Activated CD4-positive, alpha-beta T cell treated with anti-CD3 and anti-CD28 coated beads for 36 hours (primary cell): ENCODE data around the gene VIPAS39. TPM values are rescaled to one million over a fixed set of nuclear protein-coding genes. Genes with fewer than 3 reads are reported as not detected.
"Not testable (repeated sequence)": the region's sequence is repeated elsewhere in the genome, so short reads cannot be mapped to it uniquely, and the experiment has no call there.

Experiments
- ATAC-seq: fragments of 200-7000 bp; cut with Tn5 transposase; one replicate; pipeline ENCODE4 v1.10.0; 2021; ENCODE audit warnings: mild to moderate bottlenecking, moderate library complexity
- CTCF ChIA-PET: fragments of 350-600 bp; sonication (Branson Sonifier 250); formaldehyde crosslinking; loops from one replicate; lab custom pipeline; 2021; ENCODE audit warnings: antibody characterized with exemption; lab: Charles Lee
- POLR2A ChIA-PET: fragments of 350-600 bp; sonication (Branson Sonifier 250); formaldehyde crosslinking; loops from one replicate; lab custom pipeline; 2021; ENCODE audit warnings: antibody characterized with exemption, inconsistent platforms; lab: Charles Lee
- DNase-seq: peaks from one replicate; pipeline ENCODE4 v3.0.0-alpha.2; 2020
- H3K27ac Mint-ChIP-seq: one replicate; pipeline ENCODE4 v1.8.0; 2021; ENCODE audit warnings: mixed read lengths
- H3K27me3 Mint-ChIP-seq: one replicate; pipeline ENCODE4 v1.8.0; 2021; ENCODE audit warnings: mixed read lengths
- H3K36me3 Mint-ChIP-seq: one replicate; pipeline ENCODE4 v1.8.0; 2021; ENCODE audit warnings: low read depth, mixed read lengths
- H3K4me1 Mint-ChIP-seq: one replicate; pipeline ENCODE4 v1.8.0; 2021; ENCODE audit warnings: mixed read lengths
- H3K4me3 Mint-ChIP-seq: one replicate; pipeline ENCODE4 v1.8.0; 2021; ENCODE audit warnings: mild to moderate bottlenecking, moderate library complexity, mixed read lengths
- H3K9me3 Mint-ChIP-seq: one replicate; pipeline ENCODE4 v1.8.0; 2021; ENCODE audit warnings: low read depth, mixed read lengths
- intact Hi-C, 2 experiments: fragments of 100-400 bp; cut with DNase I in 1 of 2; cut with micrococcal nuclease in 1 of 2; formaldehyde crosslinking; loops; one replicate each; pipeline versions ENCODE4 v1.14.2 to v1.15.1; 2022 to 2024; cut with DNase I, micrococcal nuclease
- total RNA-seq, 2 experiments: library from RNA; stranded (reverse); gene quantifications; one replicate each; pipeline ENCODE4 v1.2.3, GENCODE V29; 2021

VIPAS39 gene
- total RNA-seq, 2 experiments from 2014 or later = 16.4 to 20.1 TPM

- Mint-ChIP-seq H3K4me3 (no peak overlapping the region), H3K27ac (no peak overlapping the region), H3K4me1 (no peaks in the 10 kb centered on the region), H3K9me3 (peaks cover 5% of the 10 kb centered on the region), H3K36me3 (peaks cover 79% of the 10 kb centered on the region), H3K27me3 (no peaks in the 10 kb centered on the region)
- POLR2A ChIA-PET = no interaction called here
- intact Hi-C loops = no loop called here
- ATAC-seq (no peak), DNase-seq (no peak)
- CTCF ChIA-PET = interaction anchor here (0.5 kb wide), 1 partner anchor 429 kb away, joined by 3 read pairs; no protein-coding TSS in a partner anchor
Observed at GRCh38 chr14:77426396-77426795, 31.0 kb downstream of the VIPAS39 start.

GRCh38 chr14:77424862-77425261 lies 32.5 kb downstream of the VIPAS39 start:
- Mint-ChIP-seq H3K27me3 (no peaks in the 10 kb centered on the region), H3K36me3 (peaks cover 77% of the 10 kb centered on the region), H3K4me3 (no peak overlapping the region), H3K4me1 (no peaks in the 10 kb centered on the region), H3K9me3 (peaks cover 11% of the 10 kb centered on the region), H3K27ac (no peak overlapping the region)
- ChIA-PET CTCF (no interaction called here), POLR2A (no interaction called here)
- ATAC-seq (no peak), DNase-seq (no peak)
- intact Hi-C loops = no loop called here

GRCh38 chr14:77423423-77423822 lies 34.0 kb downstream of the VIPAS39 start, which contains the start of gene NOXRED1:
Gene NOXRED1, minus strand, starts transcription at chr14:77423523. Its CDS starts 634 bp downstream, at chr14:77422889.
- Mint-ChIP-seq H3K9me3 (peaks cover 17% of the 10 kb centered on the region), H3K36me3 (peaks cover 69% of the 10 kb centered on the region), H3K27me3 (no peaks in the 10 kb centered on the region), H3K27ac (no peak within 1 kb of the TSS), H3K4me3 (no peak within 1 kb of the TSS), H3K4me1 (no peaks in the 10 kb centered on the region)
- ATAC-seq (no peak), DNase-seq (no peak)
- intact Hi-C loops = no loop called here
- ChIA-PET CTCF (no interaction called here), POLR2A (no interaction called here)

GRCh38 chr14:77421201-77421600 lies 36.2 kb downstream of the VIPAS39 start:
- ATAC-seq = no peak
- POLR2A ChIA-PET = no interaction called here
- DNase-seq = no peak
- Mint-ChIP-seq H3K36me3 (peaks cover 48% of the 10 kb centered on the region), H3K27ac (no peak overlapping the region), H3K9me3 (peaks cover 24% of the 10 kb centered on the region), H3K27me3 (no peaks in the 10 kb centered on the region), H3K4me3 (no peak overlapping the region), H3K4me1 (no peaks in the 10 kb centered on the region)
- CTCF ChIA-PET = no interaction called here
- intact Hi-C loops = no loop called here

- DNase-seq = no peak
- ATAC-seq = no peak
- CTCF ChIA-PET = no interaction called here
- Mint-ChIP-seq H3K27ac (no peak overlapping the region), H3K4me1 (no peaks in the 10 kb centered on the region), H3K9me3 (peaks cover 21% of the 10 kb centered on the region), H3K27me3 (no peaks in the 10 kb centered on the region), H3K36me3 (peaks cover 16% of the 10 kb centered on the region), H3K4me3 (no peak overlapping the region)
- intact Hi-C loops = no loop called here
- POLR2A ChIA-PET = no interaction called here
Observed at GRCh38 chr14:77416836-77417235, 40.6 kb downstream of the VIPAS39 start.

GRCh38 chr14:77416098-77416497 lies 41.3 kb downstream of the VIPAS39 start:
- H3K4me1 Mint-ChIP-seq, CTCF ChIA-PET, H3K4me3 Mint-ChIP-seq, intact Hi-C loops, ATAC-seq, POLR2A ChIA-PET, H3K36me3 Mint-ChIP-seq, H3K27me3 Mint-ChIP-seq, DNase-seq, H3K27ac Mint-ChIP-seq: not testable (repeated sequence)
- peaks cover 16% of the 10 kb centered on the region for H3K9me3 Mint-ChIP-seq

- POLR2A ChIA-PET, H3K27ac Mint-ChIP-seq, H3K36me3 Mint-ChIP-seq, H3K27me3 Mint-ChIP-seq, intact Hi-C loops, H3K4me1 Mint-ChIP-seq, DNase-seq, H3K4me3 Mint-ChIP-seq, ATAC-seq, CTCF ChIA-PET: not testable (repeated sequence)
- peaks cover 15% of the 10 kb centered on the region for H3K9me3 Mint-ChIP-seq
Observed at GRCh38 chr14:77415403-77416030, 41.9 kb downstream of the VIPAS39 start.

GRCh38 chr14:77409131-77409533 lies 48.3 kb downstream of the VIPAS39 start:
- DNase-seq = peak; percentile 21
- ATAC-seq = peak; percentile 39
- Mint-ChIP-seq H3K4me1 (peaks cover 11% of the 10 kb centered on the region), H3K27me3 (no peaks in the 10 kb centered on the region), H3K27ac (no peak overlapping the region), H3K36me3 (no peaks in the 10 kb centered on the region), H3K4me3 (no peak overlapping the region), H3K9me3 (no peaks in the 10 kb centered on the region)
- ChIA-PET CTCF (no interaction called here), POLR2A (no interaction called here)
- intact Hi-C loops = no loop called here

- intact Hi-C loops = no loop called here
- Mint-ChIP-seq H3K4me1 (peaks cover 11% of the 10 kb centered on the region), H3K36me3 (no peaks in the 10 kb centered on the region), H3K27me3 (no peaks in the 10 kb centered on the region), H3K4me3 (no peak overlapping the region), H3K9me3 (no peaks in the 10 kb centered on the region), H3K27ac (peak overlapping the region; percentile 6)
- ChIA-PET CTCF (interaction anchor here (0.6 to 0.7 kb wide), 5 partner anchors 24 to 1118 kb away, joined by 3 to 4 read pairs (median 3); no protein-coding TSS in a partner anchor), POLR2A (no interaction called here)
- no peak for ATAC-seq
- DNase-seq = no peak
Observed at GRCh38 chr14:77407158-77407557, 50.2 kb downstream of the VIPAS39 start.

GRCh38 chr14:77406718-77407117 lies 50.7 kb downstream of the VIPAS39 start:
- H3K27ac Mint-ChIP-seq = no peak overlapping the region
- H3K9me3 Mint-ChIP-seq = no peaks in the 10 kb centered on the region
- POLR2A ChIA-PET = no interaction called here
- H3K27me3 Mint-ChIP-seq = no peaks in the 10 kb centered on the region
- CTCF ChIA-PET = interaction anchor here (0.6 kb wide), 3 partner anchors 53 to 1118 kb away, joined by 3 to 4 read pairs (median 3); no protein-coding TSS in a partner anchor
- peaks cover 11% of the 10 kb centered on the region for H3K4me1 Mint-ChIP-seq
- intact Hi-C loops = no loop called here
- no peak overlapping the region for H3K4me3 Mint-ChIP-seq
- ATAC-seq = peak; percentile 30
- DNase-seq = no peak
- H3K36me3 Mint-ChIP-seq = no peaks in the 10 kb centered on the region

- ATAC-seq (no peak), DNase-seq (no peak)
- ChIA-PET CTCF (interaction anchor here (0.6 kb wide), 2 partner anchors 53 to 90 kb away, joined by 3 read pairs; no protein-coding TSS in a partner anchor), POLR2A (no interaction called here)
- Mint-ChIP-seq H3K36me3 (no peaks in the 10 kb centered on the region), H3K9me3 (no peaks in the 10 kb centered on the region), H3K4me3 (no peak overlapping the region), H3K27ac (no peak overlapping the region), H3K27me3 (no peaks in the 10 kb centered on the region), H3K4me1 (peaks cover 11% of the 10 kb centered on the region)
- intact Hi-C loops = no loop called here
Observed at GRCh38 chr14:77406086-77406485, 51.3 kb downstream of the VIPAS39 start.

GRCh38 chr14:77403768-77404167 lies 53.6 kb downstream of the VIPAS39 start:
- ATAC-seq = no peak
- H3K4me1 Mint-ChIP-seq = peaks cover 11% of the 10 kb centered on the region
- H3K4me3 Mint-ChIP-seq = no peak overlapping the region
- H3K36me3 Mint-ChIP-seq = no peaks in the 10 kb centered on the region
- intact Hi-C loops = no loop called here
- H3K9me3 Mint-ChIP-seq = no peaks in the 10 kb centered on the region
- H3K27me3 Mint-ChIP-seq = no peaks in the 10 kb centered on the region
- DNase-seq = no peak
- POLR2A ChIA-PET = no interaction called here
- CTCF ChIA-PET = no interaction called here
- no peak overlapping the region for H3K27ac Mint-ChIP-seq
